GM19193 (cell line): Measurements from ENCODE around the gene STK38L.
A peak's percentile ranks its signal among the peaks of the same experiment; 100 is the strongest.

ENCODE experiments used
- POLR2A ChIP-seq: IDR thresholded peaks from 4 replicates; pipeline ENCODE4 v1.6.1; 2011; ENCODE audit not compliant: insufficient read depth, insufficient read length; ENCODE audit errors: extremely low read depth

Gene STK38L

GRCh38 chr12:27316947-27317346 lies 72.9 kb downstream of the STK38L start:
- no peak for TF ChIP-seq POLR2A

- no peak for TF ChIP-seq POLR2A
These were observed 75.3 kb downstream of the STK38L start for GRCh38 chr12:27319409-27319808.

- no peak for TF ChIP-seq POLR2A
These were observed 75.8 kb downstream of the STK38L start for GRCh38 chr12:27319848-27320247.

- TF ChIP-seq POLR2A = no peak
These were observed 80.4 kb downstream of the STK38L start for GRCh38 chr12:27324530-27324929.

- TF ChIP-seq POLR2A = no peak
These were observed 86.8 kb downstream of the STK38L start for GRCh38 chr12:27330846-27331245.

- TF ChIP-seq POLR2A = no peak
These were observed 87.3 kb downstream of the STK38L start for GRCh38 chr12:27331291-27331926.

- no peak for TF ChIP-seq POLR2A
These were observed 87.8 kb downstream of the STK38L start for GRCh38 chr12:27331927-27332324.

- no peak for TF ChIP-seq POLR2A
These were observed 88.3 kb downstream of the STK38L start for GRCh38 chr12:27332407-27332713.

- peak; percentile 81 for TF ChIP-seq POLR2A
These were observed 88.8 kb downstream of the STK38L start, which contains the start of gene BMAL2 for GRCh38 chr12:27332714-27333402. Gene BMAL2, plus strand, starts transcription at chr12:27332836. Its CDS starts 237 bp downstream, at chr12:27333073.

GRCh38 chr12:27333403-27334009 lies 89.4 kb downstream of the STK38L start:
- no peak for TF ChIP-seq POLR2A

GRCh38 chr12:27334042-27334720 lies 90.1 kb downstream of the STK38L start:
- no peak for TF ChIP-seq POLR2A

- TF ChIP-seq POLR2A = no peak
These were observed 90.6 kb downstream of the STK38L start for GRCh38 chr12:27334721-27335082.

GRCh38 chr12:27335364-27336281 lies 91.5 kb downstream of the STK38L start:
- TF ChIP-seq POLR2A = no peak

- no peak for TF ChIP-seq POLR2A
These were observed 92.2 kb downstream of the STK38L start for GRCh38 chr12:27336282-27336653.

- no peak for TF ChIP-seq POLR2A
These were observed 93.3 kb downstream of the STK38L start for GRCh38 chr12:27337376-27337775.

- TF ChIP-seq POLR2A = no peak
These were observed 94.4 kb downstream of the STK38L start for GRCh38 chr12:27338473-27338872.

GRCh38 chr12:27340971-27341370 lies 96.9 kb downstream of the STK38L start:
- TF ChIP-seq POLR2A = no peak
